ENCODE measurements around the gene SMNDC1. TPM values are rescaled to one million over a fixed set of nuclear protein-coding genes. Genes with fewer than 3 reads are reported as not detected.

The SMNDC1 gene
- total RNA-seq, 2 experiments from 2014 or later = 40.2 to 48.1 TPM

GRCh38 chr10:110267276-110267675, 37.4 kb downstream of the SMNDC1 start:
- H3K27me3 ChIP-seq (ENCODE audit: control insufficient read depth in 1 of 2, insufficient read depth in 2 of 2, low read length in 2 of 2) = no peaks in the 10 kb centered on the region
- H3K36me3 ChIP-seq (ENCODE audit: insufficient read depth, low read length) = no peaks in the 10 kb centered on the region
- CTCF ChIA-PET = no interaction called here
- Mint-ChIP-seq H3K36me3 (ENCODE audit: low read depth) (no peaks in the 10 kb centered on the region), H3K4me1 (ENCODE audit: low read depth) (peaks cover 42% of the 10 kb centered on the region), H3K27me3 (no peaks in the 10 kb centered on the region), H3K27ac (no peak overlapping the region), H3K4me3 (no peak overlapping the region), H3K9me3 (no peaks in the 10 kb centered on the region)
- no peak overlapping the region for H3K4me3 ChIP-seq (ENCODE audit: low read length)
- intact Hi-C loops (cut with DNase I, micrococcal nuclease) = no loop called here
- no peak for TF ChIP-seq CTCF (IDR thresholded peaks at IDR 0.05)
- POLR2A ChIA-PET = interaction anchor here (1.0 kb wide), 1 partner anchor 57 kb away, joined by 4 read pairs; no protein-coding TSS in a partner anchor
- no peaks in the 10 kb centered on the region for H3K9me3 ChIP-seq (ENCODE audit: control insufficient read depth in 1 of 2, insufficient read depth in 1 of 2, low read length in 2 of 2)
- peaks cover 2% of the 10 kb centered on the region for H3K4me1 ChIP-seq (ENCODE audit: insufficient read depth, low read length)
- DNase-seq (no peak), ATAC-seq (ENCODE audit: poor library complexity) (no peak)
- H3K27ac ChIP-seq (ENCODE audit: low read depth in 1 of 2, low read length in 2 of 2) = no peak overlapping the region

GRCh38 chr10:110265573-110266193, 39.0 kb downstream of the SMNDC1 start:
- Mint-ChIP-seq H3K27ac (peak overlapping the region; percentile 12), H3K27me3 (no peaks in the 10 kb centered on the region)

GRCh38 chr10:110263164-110263563, 41.6 kb downstream of the SMNDC1 start:
- Histone ChIP-seq H3K4me3 (ENCODE audit: low read length) (no peak overlapping the region), H3K36me3 (ENCODE audit: insufficient read depth, low read length) (no peaks in the 10 kb centered on the region), H3K9me3 (ENCODE audit: control insufficient read depth in 1 of 2, insufficient read depth in 1 of 2, low read length in 2 of 2) (no peaks in the 10 kb centered on the region), H3K27me3 (ENCODE audit: control insufficient read depth in 1 of 2, insufficient read depth in 2 of 2, low read length in 2 of 2) (no peaks in the 10 kb centered on the region), H3K27ac (ENCODE audit: low read depth in 1 of 2, low read length in 2 of 2) (no peak overlapping the region), H3K4me1 (ENCODE audit: insufficient read depth, low read length) (no peaks in the 10 kb centered on the region)
- ChIA-PET CTCF (no interaction called here), POLR2A (no interaction called here)
- TF ChIP-seq CTCF (IDR thresholded peaks at IDR 0.05) = no peak
- no peak overlapping the region for H3K4me3 Mint-ChIP-seq
- no peaks in the 10 kb centered on the region for H3K27me3 Mint-ChIP-seq
- no peak overlapping the region for H3K27ac Mint-ChIP-seq
- ATAC-seq (ENCODE audit: poor library complexity) = no peak
- H3K4me1 Mint-ChIP-seq (ENCODE audit: low read depth) = peaks cover 17% of the 10 kb centered on the region
- intact Hi-C loops (cut with DNase I, micrococcal nuclease) = no loop called here
- DNase-seq = no peak
- H3K36me3 Mint-ChIP-seq (ENCODE audit: low read depth) = peaks cover 4% of the 10 kb centered on the region
- no peaks in the 10 kb centered on the region for H3K9me3 Mint-ChIP-seq

More at GRCh38 chr10:110265573-110266193, 39.0 kb downstream of the SMNDC1 start:
- DNase-seq (no peak), ATAC-seq (ENCODE audit: poor library complexity) (no peak)
- Mint-ChIP-seq H3K4me3 (no peak overlapping the region), H3K4me1 (ENCODE audit: low read depth) (peaks cover 37% of the 10 kb centered on the region), H3K36me3 (ENCODE audit: low read depth) (peaks cover 4% of the 10 kb centered on the region), H3K9me3 (no peaks in the 10 kb centered on the region)
- intact Hi-C loops (cut with DNase I, micrococcal nuclease) = no loop called here
- ChIA-PET POLR2A (no interaction called here), CTCF (interaction anchor here (1.0 kb wide), 1 partner anchor 13 kb away, joined by 4 read pairs; no protein-coding TSS in a partner anchor)
- H3K9me3 ChIP-seq (ENCODE audit: control insufficient read depth in 1 of 2, insufficient read depth in 1 of 2, low read length in 2 of 2) = no peaks in the 10 kb centered on the region
- H3K36me3 ChIP-seq (ENCODE audit: insufficient read depth, low read length) = no peaks in the 10 kb centered on the region
- no peak overlapping the region for H3K4me3 ChIP-seq (ENCODE audit: low read length)
- H3K27me3 ChIP-seq (ENCODE audit: control insufficient read depth in 1 of 2, insufficient read depth in 2 of 2, low read length in 2 of 2) = no peaks in the 10 kb centered on the region
- no peak overlapping the region for H3K27ac ChIP-seq (ENCODE audit: low read depth in 1 of 2, low read length in 2 of 2)
- TF ChIP-seq CTCF (IDR thresholded peaks at IDR 0.05) = no peak
- peaks cover 2% of the 10 kb centered on the region for H3K4me1 ChIP-seq (ENCODE audit: insufficient read depth, low read length)
